ENCODE data around the gene LCE1A.
A peak's percentile ranks its signal among the peaks of the same experiment; 100 is the strongest.

- peak; percentile 58 for TF ChIP-seq CTCF (IDR thresholded peaks at IDR 0.05; ENCODE audit: low read depth, low read length, poor library complexity, severe bottlenecking)
- TF ChIP-seq EZH2phosphoT487 (IDR thresholded peaks at IDR 0.05; ENCODE audit: borderline replicate concordance, low read length) = no peak
These were observed 49.6 kb upstream of the LCE1A start for GRCh38 chr1:152777510-152778137.
